NCI-H82 treated with DMSO at 0.1 percent for 48 hours (cell line): Measurements from ENCODE around the gene ARIH1.

Experiments
- DNase-seq: peaks from one replicate; lab custom pipeline; 2025; ENCODE audit not compliant: unreplicated experiment; lab: John Stamatoyannopoulos, UW

Gene ARIH1

GRCh38 chr15:72487070-72487797 is 13.1 kb downstream of the ARIH1 start:
- no peak for DNase-seq

- DNase-seq: no peak
Measured at GRCh38 chr15:72488558-72488957, 14.4 kb downstream of the ARIH1 start.

DNA sequence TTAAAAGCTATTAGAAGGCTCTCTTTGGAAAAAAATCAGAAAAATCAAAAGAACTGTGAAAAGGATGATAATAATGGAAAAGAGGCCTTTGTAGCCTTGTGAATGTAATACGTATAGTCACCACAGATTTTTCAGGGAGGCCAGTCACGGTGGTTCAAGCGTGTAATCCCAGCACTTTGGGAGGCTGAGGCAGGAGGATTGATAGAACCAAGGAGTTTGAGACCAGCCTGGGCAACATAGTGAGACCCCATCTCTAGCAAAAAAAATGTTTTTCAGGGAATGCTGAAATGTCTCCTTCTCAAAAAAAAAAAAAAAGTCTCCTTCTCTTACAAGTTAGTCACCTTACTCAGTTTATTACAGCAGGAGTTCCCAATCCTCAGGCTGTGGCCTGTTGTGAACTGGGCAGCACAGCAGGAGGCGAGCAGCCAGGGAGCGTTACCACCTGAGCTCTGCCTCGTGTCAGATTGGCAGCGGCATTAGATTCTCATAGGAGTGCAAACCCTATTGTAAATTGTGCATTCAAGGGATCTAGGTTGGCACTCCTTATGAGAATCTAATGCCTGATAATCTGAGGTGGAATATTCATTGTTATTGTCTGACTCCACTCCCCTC is 15.9 kb downstream of the ARIH1 start:
- no peak for DNase-seq

GRCh38 chr15:72491768-72492167 is 17.6 kb downstream of the ARIH1 start:
- DNase-seq: no peak

DNA sequence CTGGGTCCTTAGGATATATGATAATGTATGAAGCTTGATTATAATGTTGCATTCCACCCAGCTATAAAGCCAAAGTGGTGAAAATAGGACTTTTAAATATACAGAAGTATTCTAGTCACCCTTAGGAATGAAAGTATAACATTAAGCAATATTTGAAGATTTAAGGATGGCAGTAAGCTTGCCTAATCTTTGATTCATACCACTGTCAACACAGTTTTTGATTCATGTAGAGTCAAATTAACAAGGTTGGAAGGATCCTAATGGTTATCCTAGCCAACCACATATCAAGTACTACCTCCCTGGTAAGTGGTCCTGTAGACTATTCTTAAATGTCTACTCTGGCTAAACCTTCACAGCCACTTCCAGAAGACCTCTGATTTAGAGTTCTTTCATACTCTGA is 18.6 kb downstream of the ARIH1 start:
- DNase-seq: no peak

- DNase-seq: no peak
Measured at GRCh38 chr15:72493220-72493619, 19.1 kb downstream of the ARIH1 start.

DNA sequence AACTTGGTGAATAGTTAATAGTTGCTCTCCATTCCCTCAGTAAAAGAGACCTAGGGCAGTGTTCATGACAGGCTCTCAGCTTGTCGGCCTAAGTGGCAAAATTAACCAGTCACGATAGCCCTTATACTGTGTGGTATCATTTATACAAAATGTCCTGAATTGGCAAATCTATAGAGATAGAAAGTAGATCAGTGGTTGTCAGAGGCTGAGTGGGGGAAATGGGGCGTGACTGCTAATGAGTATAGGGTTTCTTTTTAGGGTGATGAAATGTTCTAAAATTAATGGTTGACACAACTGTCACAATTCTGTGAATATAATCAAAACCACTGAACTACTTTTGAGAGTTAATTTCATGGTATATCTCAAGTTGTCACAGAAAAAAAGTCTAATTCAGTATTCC is 20.9 kb downstream of the ARIH1 start:
- DNase-seq: no peak

- DNase-seq: no peak
Measured at GRCh38 chr15:72496783-72497182, 22.7 kb downstream of the ARIH1 start.

- DNase-seq: no peak
Measured at GRCh38 chr15:72497402-72497801, 23.3 kb downstream of the ARIH1 start.

DNA sequence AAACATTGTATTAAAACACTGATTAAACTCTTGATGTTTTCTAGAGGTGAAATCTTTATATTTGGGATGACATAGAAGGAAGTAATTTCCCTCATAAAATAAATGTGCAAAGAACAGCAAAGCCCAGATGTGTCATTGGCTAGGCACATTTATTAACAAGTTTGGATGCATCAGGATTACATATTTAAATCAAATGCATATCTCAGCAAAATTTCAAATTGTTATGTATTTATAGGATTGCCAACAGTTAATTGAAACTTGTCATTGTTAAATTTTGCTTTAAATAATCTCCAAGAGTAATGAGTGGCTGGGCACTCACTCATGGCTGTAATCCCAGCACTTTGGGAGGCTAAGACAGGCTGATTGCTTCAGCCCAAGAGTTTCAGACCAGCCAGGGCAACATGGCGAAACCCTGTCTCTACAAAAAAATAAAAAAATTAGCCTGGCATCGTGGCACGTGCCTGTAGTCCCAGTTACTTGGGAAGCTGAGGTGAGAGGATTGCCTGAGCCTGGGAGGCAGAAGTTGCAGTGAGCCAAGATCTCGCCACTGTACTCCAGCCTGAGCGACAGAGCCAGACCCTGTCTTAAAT is 28.2 kb downstream of the ARIH1 start:
- DNase-seq: no peak

DNA sequence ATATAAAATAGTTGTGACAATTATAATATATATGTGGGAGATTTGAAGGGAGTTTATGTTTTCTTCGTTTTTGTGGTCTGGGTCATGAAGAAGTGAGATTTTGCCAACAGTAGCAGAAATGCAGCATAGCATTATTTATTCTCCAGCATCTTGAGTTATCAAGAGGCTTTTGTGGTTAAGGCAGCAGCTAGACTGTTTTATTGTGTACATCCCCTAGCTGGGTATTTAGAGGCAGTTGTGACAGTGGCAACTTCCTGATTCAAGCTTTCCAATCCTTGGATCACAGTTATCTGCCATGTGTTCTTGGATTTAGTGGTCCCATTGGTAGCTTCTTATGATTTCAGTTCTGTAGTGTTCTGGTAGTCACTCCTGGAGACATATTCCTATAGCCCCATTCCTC is 29.0 kb downstream of the ARIH1 start:
- DNase-seq: no peak

DNA sequence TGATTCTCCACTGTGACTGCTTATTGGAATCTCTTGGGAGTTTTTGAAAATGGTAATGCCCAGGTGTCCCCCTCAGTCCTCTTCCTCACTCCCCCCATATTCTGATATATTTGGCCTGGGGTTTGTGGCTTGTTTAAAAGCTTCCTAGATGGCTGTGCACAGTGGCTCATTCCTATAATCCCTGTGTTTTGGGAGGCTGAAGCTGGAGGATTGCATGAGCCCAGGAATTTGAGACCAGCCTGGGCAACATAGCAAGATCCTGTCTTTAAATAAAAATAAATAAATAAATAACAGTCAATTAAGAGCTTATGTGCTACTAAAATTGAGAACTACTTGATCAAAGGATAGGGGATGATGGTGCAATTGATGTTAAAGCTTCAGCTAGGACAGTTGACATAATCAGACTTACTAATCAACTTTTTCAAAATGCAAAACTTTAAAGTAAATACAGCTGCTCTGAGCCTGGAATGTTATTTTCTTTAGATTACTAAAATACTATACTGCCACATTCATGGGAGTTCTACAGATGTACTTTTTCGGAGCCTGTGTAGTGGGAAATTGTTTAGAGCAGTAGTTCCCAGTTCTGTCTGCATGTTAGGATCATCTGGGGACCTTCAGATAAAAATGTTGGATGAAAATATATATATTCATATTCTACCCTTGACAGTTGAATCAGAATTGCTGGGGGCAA is 33.4 kb downstream of the ARIH1 start:
- no peak for DNase-seq

GRCh38 chr15:72509484-72509883 is 35.4 kb downstream of the ARIH1 start:
- DNase-seq: no peak

DNA sequence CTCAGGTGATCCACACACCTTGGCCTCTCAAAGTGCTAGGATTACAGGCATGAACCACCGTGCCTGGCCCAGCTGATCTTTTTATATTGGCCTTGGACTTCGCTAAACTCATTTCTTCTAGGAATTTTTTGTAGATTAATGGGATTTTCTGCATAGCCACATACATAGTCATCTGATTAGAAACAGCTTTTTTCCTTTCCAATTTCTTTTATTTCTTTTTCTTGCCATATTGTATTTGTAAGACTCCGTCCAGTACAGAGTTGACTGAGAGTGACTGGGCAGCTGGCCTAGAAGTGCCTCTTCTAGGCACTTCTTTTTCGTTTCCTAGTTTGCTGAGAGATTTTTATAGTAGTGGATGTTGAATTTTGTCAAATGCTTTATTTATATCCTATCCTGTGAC is 37.4 kb downstream of the ARIH1 start:
- no peak for DNase-seq

DNA sequence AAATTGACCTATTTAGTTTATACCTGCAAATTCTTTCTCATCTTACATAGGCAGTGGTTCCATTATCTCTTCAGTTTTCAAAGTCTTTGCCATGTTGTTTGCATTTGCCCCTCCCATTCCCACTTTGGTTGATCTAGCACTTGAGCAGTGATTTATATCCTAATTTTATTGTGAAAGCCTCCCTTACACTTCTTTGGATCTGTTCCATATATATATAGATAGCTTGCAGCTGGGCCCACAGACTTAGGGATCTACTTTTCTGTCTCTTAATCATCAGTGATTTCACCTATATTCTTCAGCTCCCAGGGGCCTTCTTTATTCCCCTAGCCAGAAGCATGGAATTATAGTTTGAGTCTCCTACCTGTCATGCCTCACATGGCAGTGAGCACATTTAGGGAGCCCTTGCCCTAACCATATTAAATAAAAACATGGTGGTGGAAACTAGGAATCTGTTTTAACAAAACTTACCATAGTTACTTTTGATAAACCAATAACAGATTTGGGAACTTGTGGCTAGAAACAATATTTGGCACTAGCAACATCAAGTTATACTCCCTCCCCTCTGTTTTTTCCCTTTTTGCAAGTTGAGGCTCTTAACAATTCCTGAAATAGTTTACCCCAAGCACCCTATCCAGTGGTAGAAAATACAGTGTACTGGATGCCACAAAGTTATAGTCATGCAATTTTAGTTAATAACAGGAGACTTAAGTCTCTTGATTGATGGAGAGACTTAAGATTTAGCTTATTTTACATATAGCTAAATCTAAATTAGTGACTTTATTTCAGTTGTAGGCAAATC is 41.7 kb downstream of the ARIH1 start:
- DNase-seq: no peak

GRCh38 chr15:72516777-72517176 is 42.6 kb downstream of the ARIH1 start:
- DNase-seq: no peak

DNA sequence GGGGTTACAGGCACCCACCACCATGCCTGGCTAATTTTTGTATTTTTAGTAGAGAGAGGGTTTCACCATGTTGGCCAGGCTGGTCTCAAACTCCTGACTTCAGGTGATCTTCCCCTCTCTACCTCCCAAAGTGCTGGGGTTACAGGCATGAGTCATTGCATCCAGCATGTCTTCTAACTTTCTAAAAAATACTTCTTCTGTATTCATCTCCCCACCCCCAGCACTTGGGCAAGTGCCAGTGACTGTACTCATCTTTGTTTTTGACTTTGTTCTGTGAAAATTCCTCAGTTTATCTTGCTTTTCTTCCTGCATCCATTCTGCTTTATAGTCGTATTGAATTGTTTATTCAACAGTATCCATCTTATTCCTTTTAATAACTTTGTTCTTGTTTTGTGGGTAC is 47.6 kb downstream of the ARIH1 start:
- no peak for DNase-seq

GRCh38 chr15:72532991-72533601 is 59.0 kb downstream of the ARIH1 start:
- DNase-seq: no peak

DNA sequence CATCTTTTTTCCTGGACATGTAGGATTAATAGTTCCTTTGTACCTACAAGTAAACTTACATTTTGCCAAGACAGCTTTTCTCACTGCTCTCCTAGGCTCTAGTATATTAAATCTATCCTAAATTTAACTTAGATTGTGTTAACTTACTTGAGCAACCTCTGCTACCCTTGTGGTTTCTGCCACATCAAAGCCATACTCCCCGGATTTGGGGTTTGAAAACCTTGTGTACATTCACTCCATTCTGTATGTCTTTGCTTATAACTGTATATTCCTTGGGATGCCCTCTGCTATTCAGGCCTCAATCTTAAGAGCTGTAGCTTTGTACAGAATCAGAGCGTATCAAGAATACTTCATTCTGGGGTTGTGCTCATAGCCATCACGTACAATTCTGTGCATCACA is 60.4 kb downstream of the ARIH1 start:
- DNase-seq: no peak

DNA sequence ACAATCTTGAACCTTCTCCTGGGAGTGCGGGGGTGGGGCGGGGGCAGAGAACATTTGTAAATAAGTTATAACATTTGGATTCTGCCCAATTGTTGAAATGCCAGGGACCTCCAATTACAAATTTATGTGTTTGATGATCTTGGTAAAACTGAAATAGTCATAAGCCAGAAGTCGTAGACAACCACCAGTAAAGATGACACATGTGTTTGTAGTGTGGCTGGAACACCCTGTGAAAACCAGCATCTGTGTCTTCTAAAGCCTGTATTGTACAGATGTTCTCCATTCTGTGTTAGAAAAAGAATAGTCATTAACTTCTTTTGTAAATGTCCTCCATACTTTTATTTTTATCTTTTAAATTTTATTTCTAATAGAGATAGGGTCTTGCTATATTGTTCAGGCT is 61.8 kb downstream of the ARIH1 start:
- no peak for DNase-seq

DNA sequence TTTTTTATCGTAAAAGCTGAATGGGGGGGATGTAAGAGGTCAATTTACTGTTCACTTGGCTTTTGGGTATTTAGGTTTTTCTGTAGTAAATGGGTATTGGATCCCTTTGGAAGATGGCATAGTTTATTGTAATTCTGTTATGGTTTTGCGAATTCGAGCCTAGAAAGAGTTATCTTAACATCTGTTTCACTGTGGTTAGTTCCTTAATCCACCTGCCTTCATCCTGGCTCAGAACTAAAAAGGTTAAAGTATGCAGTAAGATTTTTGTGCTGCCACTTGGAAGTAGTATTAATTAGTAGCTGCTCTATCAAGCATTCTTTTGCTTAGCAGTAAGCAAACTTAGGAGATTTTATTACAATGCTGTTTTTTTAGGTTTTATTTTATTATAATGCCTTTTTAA is 62.4 kb downstream of the ARIH1 start:
- no peak for DNase-seq
